ENCODE results near the gene ALS2CL.

DNA sequence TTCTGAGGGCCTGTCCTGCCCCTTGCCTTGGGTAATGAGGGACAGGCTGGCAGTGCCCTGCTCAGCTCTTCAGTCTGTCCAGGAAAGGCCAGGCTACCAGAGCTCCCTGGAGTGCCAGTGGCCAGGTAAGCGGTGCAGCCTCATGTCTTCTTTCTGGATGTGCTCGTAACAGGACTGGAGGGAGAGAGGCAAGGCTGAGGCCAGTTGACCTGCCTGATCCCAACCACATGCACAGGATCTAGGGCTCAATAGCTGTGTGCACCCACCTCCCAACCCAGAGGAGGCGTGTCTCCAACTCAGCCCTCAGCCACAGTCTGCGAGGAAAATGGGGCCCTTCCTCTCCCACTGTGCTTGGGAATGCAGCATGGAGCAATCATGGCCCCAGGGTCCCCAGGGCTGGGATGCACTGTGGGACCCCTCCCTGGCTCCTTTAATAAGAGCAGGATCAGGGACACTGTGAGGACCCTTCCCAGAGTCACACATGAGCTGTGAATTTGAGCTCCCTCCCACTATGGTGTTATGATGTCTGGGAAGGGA is 22.5 kb downstream of the ALS2CL start:
- TF ChIP-seq, protein P1, sequence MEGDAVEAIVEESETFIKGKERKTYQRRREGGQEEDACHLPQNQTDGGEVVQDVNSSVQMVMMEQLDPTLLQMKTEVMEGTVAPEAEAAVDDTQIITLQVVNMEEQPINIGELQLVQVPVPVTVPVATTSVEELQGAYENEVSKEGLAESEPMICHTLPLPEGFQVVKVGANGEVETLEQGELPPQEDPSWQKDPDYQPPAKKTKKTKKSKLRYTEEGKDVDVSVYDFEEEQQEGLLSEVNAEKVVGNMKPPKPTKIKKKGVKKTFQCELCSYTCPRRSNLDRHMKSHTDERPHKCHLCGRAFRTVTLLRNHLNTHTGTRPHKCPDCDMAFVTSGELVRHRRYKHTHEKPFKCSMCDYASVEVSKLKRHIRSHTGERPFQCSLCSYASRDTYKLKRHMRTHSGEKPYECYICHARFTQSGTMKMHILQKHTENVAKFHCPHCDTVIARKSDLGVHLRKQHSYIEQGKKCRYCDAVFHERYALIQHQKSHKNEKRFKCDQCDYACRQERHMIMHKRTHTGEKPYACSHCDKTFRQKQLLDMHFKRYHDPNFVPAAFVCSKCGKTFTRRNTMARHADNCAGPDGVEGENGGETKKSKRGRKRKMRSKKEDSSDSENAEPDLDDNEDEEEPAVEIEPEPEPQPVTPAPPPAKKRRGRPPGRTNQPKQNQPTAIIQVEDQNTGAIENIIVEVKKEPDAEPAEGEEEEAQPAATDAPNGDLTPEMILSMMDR (IDR thresholded peaks at IDR 0.05; ENCODE audit: insufficient read depth, low read depth, low read length): no peak
- TF ChIP-seq EZH2 (IDR thresholded peaks at IDR 0.05; ENCODE audit: insufficient read depth, low read length): no peak

Data from astrocyte (in vitro differentiated cells and primary cell).